NB4 (cell line): ENCODE measurements around the gene MRPL34.

Experiments
- DNase-seq: peaks from one replicate; pipeline ENCODE4 v3.0.0; 2010; ENCODE audit warnings: low read depth
- H3K4me3 ChIP-seq: one replicate; pipeline ENCODE4 v1.5.1; 2011; ENCODE audit warnings: mild to moderate bottlenecking, low read depth, low read length, moderate library complexity
- MYC ChIP-seq: IDR thresholded peaks from 2 replicates; pipeline ENCODE4 v1.6.1; 2011; ENCODE audit warnings: low read depth, low read length
- POLR2A ChIP-seq: IDR thresholded peaks from 2 replicates; pipeline ENCODE4 v1.6.1; 2011; ENCODE audit warnings: mild to moderate bottlenecking; ENCODE audit not compliant: insufficient read length; ENCODE audit errors: extremely low read depth
- TF ChIP-seq, protein P1 (sequence below): IDR thresholded peaks from 2 replicates; pipeline ENCODE4 v1.6.1; 2011; ENCODE audit warnings: low read depth, low read length
- TF ChIP-seq, protein P2 (sequence below): IDR thresholded peaks from one replicate; pipeline ENCODE4 v1.5.1; 2012; ENCODE audit warnings: low read depth, low read length

MRPL34 gene

DNA sequence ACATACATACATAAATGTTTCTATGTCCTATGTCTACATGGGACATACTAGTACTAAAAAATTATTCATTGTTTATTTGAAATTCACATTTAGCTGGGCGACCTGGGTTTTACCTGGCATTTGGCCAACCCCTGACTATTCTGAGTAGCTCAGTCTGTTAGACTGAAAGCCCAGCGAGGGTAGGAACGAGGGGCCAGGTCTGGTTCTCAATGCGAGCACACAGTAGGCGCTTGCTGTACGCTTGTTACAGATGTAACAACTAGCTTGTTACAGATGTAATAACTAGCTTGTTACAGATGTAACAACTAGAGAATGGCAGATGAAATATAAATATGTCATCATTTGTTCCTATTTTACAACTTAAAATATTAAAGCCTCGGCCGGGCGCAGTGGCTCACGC is 29.9 kb downstream of the MRPL34 start:
- DNase-seq: no peak
- no peak overlapping the region for H3K4me3 ChIP-seq
- TF ChIP-seq, protein P1, sequence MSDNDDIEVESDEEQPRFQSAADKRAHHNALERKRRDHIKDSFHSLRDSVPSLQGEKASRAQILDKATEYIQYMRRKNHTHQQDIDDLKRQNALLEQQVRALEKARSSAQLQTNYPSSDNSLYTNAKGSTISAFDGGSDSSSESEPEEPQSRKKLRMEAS: no peak
- TF ChIP-seq MYC (no peak), POLR2A (no peak)
- TF ChIP-seq, protein P2, sequence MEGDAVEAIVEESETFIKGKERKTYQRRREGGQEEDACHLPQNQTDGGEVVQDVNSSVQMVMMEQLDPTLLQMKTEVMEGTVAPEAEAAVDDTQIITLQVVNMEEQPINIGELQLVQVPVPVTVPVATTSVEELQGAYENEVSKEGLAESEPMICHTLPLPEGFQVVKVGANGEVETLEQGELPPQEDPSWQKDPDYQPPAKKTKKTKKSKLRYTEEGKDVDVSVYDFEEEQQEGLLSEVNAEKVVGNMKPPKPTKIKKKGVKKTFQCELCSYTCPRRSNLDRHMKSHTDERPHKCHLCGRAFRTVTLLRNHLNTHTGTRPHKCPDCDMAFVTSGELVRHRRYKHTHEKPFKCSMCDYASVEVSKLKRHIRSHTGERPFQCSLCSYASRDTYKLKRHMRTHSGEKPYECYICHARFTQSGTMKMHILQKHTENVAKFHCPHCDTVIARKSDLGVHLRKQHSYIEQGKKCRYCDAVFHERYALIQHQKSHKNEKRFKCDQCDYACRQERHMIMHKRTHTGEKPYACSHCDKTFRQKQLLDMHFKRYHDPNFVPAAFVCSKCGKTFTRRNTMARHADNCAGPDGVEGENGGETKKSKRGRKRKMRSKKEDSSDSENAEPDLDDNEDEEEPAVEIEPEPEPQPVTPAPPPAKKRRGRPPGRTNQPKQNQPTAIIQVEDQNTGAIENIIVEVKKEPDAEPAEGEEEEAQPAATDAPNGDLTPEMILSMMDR: no peak

DNA sequence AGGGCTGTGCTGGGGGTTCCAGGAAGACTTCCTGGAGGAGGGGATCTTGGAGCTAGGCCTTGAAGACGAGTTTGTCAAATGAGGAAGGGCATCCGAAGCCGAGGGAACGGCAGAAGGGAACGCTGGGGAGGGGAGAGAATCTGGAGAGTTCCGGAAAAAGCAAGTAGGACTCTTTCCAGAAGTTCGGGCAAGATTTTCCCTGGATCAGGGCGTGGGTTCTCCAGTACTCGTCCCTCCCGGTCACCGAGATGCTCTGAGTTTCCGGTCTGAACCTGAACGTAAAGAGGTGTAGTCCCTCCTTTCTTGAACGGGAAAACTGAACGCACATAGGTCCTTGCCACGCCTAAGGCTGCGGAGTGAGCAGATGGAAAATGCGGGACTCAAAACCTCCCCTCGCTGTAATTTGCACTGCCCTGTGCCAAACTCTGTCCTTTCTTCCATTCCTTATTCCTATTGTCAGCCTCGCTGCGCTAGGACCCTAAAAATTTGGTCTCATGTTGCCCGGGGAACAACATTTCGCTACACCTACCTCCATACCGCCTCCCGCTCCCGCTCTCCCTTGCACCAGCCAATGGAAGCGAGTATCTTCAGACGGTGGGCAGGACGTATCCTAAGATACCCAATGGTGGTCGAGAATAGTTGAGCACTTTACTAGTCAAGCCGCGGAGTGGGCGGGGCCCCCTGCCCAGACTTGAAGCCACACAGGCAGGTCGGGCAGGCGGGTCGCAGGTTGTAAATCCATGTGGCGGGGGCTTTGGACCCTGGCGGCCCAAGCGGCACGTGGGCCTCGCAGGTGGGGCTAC is 31.4 kb downstream of the MRPL34 start, which contains the start of gene GTPBP3:
Gene GTPBP3 (plus strand): TSS at position 682 of the 803 bp plus-strand sequence. CDS start 59 bp downstream, at position 741.
- peak; percentile 99 for DNase-seq
- TF ChIP-seq POLR2A: peak; percentile 79
- TF ChIP-seq MYC: peak; percentile 94
- TF ChIP-seq, protein P2: no peak
- TF ChIP-seq, protein P1: peak; percentile 84; the same call in 1 of the 2 replicates
- peak within 1 kb of the TSS; percentile 86 for H3K4me3 ChIP-seq

DNA sequence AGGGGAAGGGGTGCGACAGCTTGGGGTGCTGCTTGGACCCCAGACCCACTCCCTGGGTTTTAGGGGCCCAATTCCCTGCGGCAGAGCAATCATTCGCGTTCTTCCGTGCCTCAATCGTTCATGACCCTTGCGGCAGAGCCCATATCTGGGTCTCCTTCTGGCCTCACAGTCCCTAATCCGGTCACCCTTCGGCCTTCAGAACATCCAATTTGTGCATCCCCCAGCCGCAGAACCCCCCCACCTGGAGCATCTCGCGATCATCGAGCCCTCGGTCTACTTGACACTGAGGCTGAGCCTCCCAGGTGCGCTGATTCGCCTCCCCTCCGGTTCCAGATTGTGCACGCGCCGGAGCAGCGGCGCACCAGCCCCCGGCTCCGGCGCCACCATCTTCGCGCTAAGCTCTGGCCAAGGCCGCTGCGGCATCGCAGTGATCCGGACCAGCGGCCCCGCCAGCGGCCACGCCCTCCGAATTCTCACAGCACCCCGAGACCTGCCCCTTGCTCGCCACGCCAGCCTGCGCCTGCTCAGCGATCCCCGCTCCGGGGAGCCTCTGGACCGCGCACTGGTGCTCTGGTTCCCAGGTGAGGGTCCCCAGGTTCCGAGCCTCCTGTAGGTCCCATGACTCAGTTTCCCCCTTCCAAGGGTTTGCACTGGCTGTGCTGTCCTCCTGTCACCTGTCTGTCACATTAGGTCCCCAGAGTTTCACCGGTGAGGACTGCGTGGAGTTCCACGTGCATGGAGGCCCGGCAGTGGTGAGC is 32.2 kb downstream of the MRPL34 start:
- TF ChIP-seq, protein P2: no peak
- TF ChIP-seq MYC (no peak), POLR2A (no peak)
- TF ChIP-seq, protein P1: no peak
- DNase-seq: peak; percentile 63
- peak overlapping the region; percentile 86 for H3K4me3 ChIP-seq

DNA sequence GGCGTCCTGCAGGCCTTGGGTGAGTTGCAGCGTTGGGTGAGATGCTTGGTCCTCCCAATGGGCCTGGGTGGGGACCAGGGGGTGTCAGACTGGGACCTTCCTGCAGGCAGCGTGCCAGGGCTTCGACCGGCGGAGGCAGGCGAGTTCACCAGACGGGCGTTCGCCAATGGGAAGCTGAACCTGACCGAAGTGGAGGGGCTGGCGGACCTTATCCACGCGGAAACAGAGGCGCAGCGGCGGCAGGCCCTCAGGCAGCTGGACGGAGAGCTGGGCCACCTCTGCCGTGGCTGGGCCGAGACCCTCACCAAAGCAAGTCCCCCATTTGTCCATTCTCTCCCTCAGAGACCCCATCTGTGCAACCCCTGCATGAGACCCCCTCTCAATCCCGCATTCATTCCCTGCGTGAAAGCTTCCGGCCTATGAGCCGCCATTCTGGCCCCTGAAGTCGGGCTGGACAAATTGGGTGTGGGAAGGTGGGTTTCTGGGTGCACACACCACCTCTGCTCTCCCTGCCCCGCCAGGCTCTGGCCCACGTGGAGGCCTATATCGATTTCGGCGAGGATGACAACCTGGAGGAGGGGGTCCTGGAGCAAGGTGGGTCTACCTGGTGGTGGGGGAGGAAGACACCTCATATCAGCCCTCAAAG is 32.9 kb downstream of the MRPL34 start:
- peak overlapping the region; percentile 86 for H3K4me3 ChIP-seq
- TF ChIP-seq, protein P2: no peak
- TF ChIP-seq POLR2A (no peak), MYC (no peak)
- TF ChIP-seq, protein P1: no peak
- no peak for DNase-seq

DNA sequence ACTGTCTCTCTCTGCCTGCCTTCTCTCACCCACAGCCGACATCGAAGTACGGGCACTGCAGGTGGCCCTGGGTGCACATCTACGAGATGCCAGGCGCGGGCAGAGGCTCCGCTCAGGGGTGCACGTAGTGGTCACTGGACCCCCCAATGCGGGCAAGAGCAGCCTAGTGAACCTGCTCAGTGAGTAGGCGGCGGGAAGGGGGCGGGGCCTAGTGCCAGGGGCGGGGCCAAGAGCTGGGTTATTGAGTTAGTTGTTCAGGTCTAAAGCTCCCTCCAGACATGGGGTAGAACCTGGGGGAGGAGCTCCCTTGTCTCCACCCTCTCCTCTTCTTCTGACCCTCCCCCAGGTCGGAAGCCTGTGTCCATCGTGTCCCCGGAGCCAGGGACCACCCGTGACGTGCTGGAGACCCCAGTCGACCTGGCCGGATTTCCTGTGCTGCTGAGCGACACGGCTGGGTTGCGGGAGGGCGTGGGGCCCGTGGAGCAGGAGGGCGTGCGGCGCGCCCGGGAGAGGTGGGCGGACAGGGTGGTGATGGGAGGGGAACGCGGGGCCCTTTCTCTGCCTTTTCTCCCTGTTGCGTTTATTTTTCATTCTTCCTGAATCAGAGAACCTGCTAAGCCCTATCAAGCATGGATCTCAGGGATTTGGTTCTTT is 33.5 kb downstream of the MRPL34 start:
- TF ChIP-seq, protein P2: no peak
- TF ChIP-seq, protein P1: no peak
- TF ChIP-seq POLR2A (no peak), MYC (no peak)
- no peak for DNase-seq
- H3K4me3 ChIP-seq: no peak overlapping the region
